ENCODE data around the gene CFAP99.

CFAP99 gene

DNA sequence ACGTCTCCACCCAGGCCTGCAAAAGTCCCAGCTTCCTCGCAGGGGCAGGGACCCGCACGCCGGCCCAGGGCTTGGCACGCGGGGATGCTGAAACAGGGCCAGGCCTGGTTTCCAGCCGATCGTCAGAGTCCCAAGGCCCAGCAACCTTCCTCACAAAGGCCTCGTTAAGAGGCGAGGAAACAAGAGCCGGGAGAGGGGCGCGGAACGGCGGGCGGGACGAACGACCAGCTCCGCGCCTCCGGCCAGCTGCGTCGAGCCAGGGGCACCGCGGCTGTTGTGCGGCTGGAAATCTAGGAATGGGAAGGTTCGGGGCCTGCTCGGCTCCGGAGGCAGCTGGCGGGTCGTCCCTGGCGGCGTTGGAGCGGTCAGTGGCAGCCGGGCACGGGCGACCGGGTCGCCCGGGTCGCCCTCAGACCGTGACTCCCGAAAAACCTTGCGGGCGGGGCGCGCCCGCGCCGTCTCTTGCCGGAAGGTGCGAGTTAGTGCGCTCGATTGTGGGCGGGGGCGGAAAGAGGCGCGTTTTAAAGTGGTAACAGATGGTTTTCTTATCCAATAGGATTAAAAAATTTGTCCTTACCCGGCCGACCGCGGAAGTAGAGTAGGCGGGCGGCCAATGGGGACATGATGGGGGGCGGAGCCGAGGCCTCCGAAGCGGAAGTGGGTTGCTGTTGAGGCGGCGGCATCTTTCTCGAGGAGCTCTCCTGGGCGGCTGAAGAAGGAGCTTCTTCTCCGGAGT, 49.9 kb downstream of the CFAP99 start, which contains the start of gene RNF4:
TSS of gene RNF4 (plus strand) at position 651 of the 736 bp plus-strand sequence. CDS start 21,388 bp downstream, outside the sequence.
- no peak for TF ChIP-seq JUND (IDR thresholded peaks at IDR 0.05; ENCODE audit: low read depth)
- in situ Hi-C loops (cut with HindIII; ENCODE audit: low pct_unique_long_range_greater_than_20kb, low sequenced_read_pairs): no loop called here
- DNase-seq (ENCODE audit: low read depth in 1 of 2, low spot score in 1 of 2): peak; percentile 97 to 99

- DNase-seq (ENCODE audit: low read depth in 1 of 2, low spot score in 1 of 2): peak; percentile 39 to 46
- in situ Hi-C loops (cut with HindIII; ENCODE audit: low pct_unique_long_range_greater_than_20kb, low sequenced_read_pairs): no loop called here
- TF ChIP-seq JUND (IDR thresholded peaks at IDR 0.05; ENCODE audit: low read depth): no peak
These were observed 50.6 kb downstream of the CFAP99 start for GRCh38 chr4:2469192-2469984.

GRCh38 chr4:2470791-2471190, 52.0 kb downstream of the CFAP99 start:
- in situ Hi-C loops (cut with HindIII; ENCODE audit: low pct_unique_long_range_greater_than_20kb, low sequenced_read_pairs): no loop called here
- no peak for DNase-seq (ENCODE audit: low read depth in 1 of 2, low spot score in 1 of 2)
- TF ChIP-seq JUND (IDR thresholded peaks at IDR 0.05; ENCODE audit: low read depth): no peak

GRCh38 chr4:2472187-2472586, 53.4 kb downstream of the CFAP99 start:
- no peak for DNase-seq (ENCODE audit: low read depth in 1 of 2, low spot score in 1 of 2)
- no peak for TF ChIP-seq JUND (IDR thresholded peaks at IDR 0.05; ENCODE audit: low read depth)
- in situ Hi-C loops (cut with HindIII; ENCODE audit: low pct_unique_long_range_greater_than_20kb, low sequenced_read_pairs): no loop called here

GRCh38 chr4:2478229-2478628, 59.5 kb downstream of the CFAP99 start:
- no peak for DNase-seq (ENCODE audit: low read depth in 1 of 2, low spot score in 1 of 2)
- no peak for TF ChIP-seq JUND (IDR thresholded peaks at IDR 0.05; ENCODE audit: low read depth)
- in situ Hi-C loops (cut with HindIII; ENCODE audit: low pct_unique_long_range_greater_than_20kb, low sequenced_read_pairs): no loop called here

GRCh38 chr4:2480649-2481048, 61.9 kb downstream of the CFAP99 start:
- no peak for TF ChIP-seq JUND (IDR thresholded peaks at IDR 0.05; ENCODE audit: low read depth)
- DNase-seq (ENCODE audit: low read depth in 1 of 2, low spot score in 1 of 2): no peak
- in situ Hi-C loops (cut with HindIII; ENCODE audit: low pct_unique_long_range_greater_than_20kb, low sequenced_read_pairs): no loop called here

DNA sequence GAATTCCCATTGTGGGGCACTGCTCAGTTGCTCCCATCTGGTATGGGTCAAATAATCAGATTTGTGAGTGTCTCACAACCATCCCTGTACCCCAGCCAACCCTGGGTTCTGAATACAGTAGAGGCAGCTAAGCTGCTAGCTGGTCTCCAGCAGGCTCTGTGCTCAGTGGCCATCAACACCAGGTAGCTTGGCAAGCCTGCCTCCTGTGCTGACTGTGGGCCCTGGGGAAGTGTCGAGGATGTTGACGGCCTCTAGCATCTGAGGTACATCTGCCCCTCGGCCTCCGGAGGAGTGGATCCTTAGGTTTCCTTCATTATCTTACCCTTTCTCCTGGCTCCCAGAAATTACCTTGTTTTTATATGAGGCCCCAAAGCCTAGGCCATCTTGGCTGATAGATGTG, 63.4 kb downstream of the CFAP99 start:
- in situ Hi-C loops (cut with HindIII; ENCODE audit: low pct_unique_long_range_greater_than_20kb, low sequenced_read_pairs): no loop called here
- DNase-seq (ENCODE audit: low read depth in 1 of 2, low spot score in 1 of 2): no peak
- no peak for TF ChIP-seq JUND (IDR thresholded peaks at IDR 0.05; ENCODE audit: low read depth)

DNA sequence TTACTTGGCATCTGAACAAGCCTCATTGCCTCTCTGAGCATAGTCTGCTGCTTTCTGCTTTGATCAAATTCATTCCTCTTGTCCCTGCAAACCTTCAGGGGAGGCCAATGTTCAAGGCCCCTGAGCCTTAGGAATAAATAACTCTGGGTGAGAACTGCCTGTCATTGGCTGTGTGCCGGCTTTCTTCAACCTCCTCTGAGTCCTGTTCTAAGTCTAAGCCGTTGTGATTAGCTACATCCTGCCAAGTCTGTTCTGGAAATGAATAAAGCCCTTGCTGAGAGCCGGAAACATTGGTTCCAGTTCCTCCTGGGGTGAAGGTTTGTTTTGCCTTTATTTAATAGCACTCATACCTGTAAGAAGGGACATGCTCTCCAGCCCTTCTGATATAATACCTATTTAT, 63.9 kb downstream of the CFAP99 start:
- no peak for DNase-seq (ENCODE audit: low read depth in 1 of 2, low spot score in 1 of 2)
- no peak for TF ChIP-seq JUND (IDR thresholded peaks at IDR 0.05; ENCODE audit: low read depth)
- in situ Hi-C loops (cut with HindIII; ENCODE audit: low pct_unique_long_range_greater_than_20kb, low sequenced_read_pairs): no loop called here

- TF ChIP-seq JUND (IDR thresholded peaks at IDR 0.05; ENCODE audit: low read depth): no peak
- in situ Hi-C loops (cut with HindIII; ENCODE audit: low pct_unique_long_range_greater_than_20kb, low sequenced_read_pairs): no loop called here
- no peak for DNase-seq (ENCODE audit: low read depth in 1 of 2, low spot score in 1 of 2)
These were observed 64.5 kb downstream of the CFAP99 start for GRCh38 chr4:2483237-2483636.

DNA sequence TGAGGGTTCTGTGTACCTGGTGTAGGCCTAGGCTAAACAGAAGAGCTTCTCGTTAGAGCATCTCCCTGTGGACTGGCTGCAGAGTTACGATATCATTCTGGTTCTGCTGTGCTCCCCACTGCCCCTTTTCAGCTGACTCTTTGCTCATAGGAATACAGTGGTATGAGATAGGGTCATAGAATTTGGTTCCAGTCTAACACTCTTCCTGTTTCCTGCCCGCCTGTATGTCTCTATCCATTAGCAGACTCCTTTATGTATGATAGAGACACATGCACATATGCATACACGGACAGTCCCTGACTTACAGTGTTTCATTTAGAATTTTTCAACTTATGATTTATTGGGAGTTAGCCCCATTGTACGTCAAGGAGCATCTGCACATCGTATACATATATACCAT, 65.4 kb downstream of the CFAP99 start:
- DNase-seq (ENCODE audit: low read depth in 1 of 2, low spot score in 1 of 2): no peak
- TF ChIP-seq JUND (IDR thresholded peaks at IDR 0.05; ENCODE audit: low read depth): no peak

DNA sequence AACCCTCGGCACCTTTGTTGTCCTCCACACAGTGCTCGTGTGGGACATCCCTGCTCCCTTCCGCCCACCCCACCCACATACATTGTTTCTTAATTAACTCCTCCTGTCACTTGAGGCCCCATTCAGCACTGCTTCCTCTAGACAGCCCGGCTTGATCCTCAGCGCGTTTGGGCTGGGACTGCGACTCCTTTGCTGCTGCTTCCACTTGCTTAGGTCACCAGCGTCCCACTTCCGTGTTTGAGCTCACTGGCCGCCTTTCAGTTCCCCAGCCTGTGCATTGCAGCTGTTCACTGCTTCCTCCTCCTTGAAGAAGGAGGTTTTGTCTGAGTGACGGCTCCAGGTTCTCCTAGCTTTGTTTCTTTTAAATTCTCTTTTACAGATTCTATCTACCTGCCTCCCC, 66.2 kb downstream of the CFAP99 start:
- DNase-seq (ENCODE audit: low read depth in 1 of 2, low spot score in 1 of 2): no peak
- no peak for TF ChIP-seq JUND (IDR thresholded peaks at IDR 0.05; ENCODE audit: low read depth)
- in situ Hi-C loops (cut with HindIII; ENCODE audit: low pct_unique_long_range_greater_than_20kb, low sequenced_read_pairs): no loop called here

More for the DNA sequence above, 65.4 kb downstream of the CFAP99 start:
- in situ Hi-C loops (cut with HindIII; ENCODE audit: low pct_unique_long_range_greater_than_20kb, low sequenced_read_pairs): no loop called here

- TF ChIP-seq JUND (IDR thresholded peaks at IDR 0.05; ENCODE audit: low read depth): no peak
- no peak for DNase-seq (ENCODE audit: low read depth in 1 of 2, low spot score in 1 of 2)
- in situ Hi-C loops (cut with HindIII; ENCODE audit: low pct_unique_long_range_greater_than_20kb, low sequenced_read_pairs): no loop called here
These were observed 67.2 kb downstream of the CFAP99 start for GRCh38 chr4:2485956-2486355.

DNA sequence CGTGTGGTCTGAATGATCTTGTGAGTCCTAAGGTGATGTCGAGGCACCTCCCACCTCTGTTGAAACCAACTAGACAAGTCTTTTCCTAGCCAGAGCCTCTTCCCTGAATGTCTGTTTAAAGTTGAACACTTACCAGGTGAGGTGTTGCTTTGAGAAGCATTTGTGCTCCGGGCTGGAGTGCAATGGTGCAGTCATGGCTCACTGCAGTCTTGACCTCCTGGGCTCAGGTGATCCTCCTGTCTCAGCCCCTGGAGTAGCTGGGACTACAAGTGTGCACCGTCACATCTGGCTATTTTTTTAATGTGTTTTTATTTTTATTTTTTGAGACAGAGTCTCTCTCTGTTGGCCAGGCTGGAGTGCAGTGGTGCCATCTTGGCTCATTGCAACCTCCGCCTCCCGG, 68.2 kb downstream of the CFAP99 start:
- DNase-seq (ENCODE audit: low read depth in 1 of 2, low spot score in 1 of 2): no peak
- TF ChIP-seq JUND (IDR thresholded peaks at IDR 0.05; ENCODE audit: low read depth): no peak
- in situ Hi-C loops (cut with HindIII; ENCODE audit: low pct_unique_long_range_greater_than_20kb, low sequenced_read_pairs): no loop called here

All from T47D (cell line).